Right lobe of liver (tissue), 6 donors: Measurements from ENCODE around the gene SLC35E2B. TPM values are rescaled to one million over a fixed set of nuclear protein-coding genes. Genes with fewer than 3 reads are reported as not detected.

Experiments
- ATAC-seq, 4 donors: fragments of 200-7000 bp; cut with Tn5 transposase; one replicate each; pipeline ENCODE4 v1.9.1; 2020; ENCODE audit warnings: mild to moderate bottlenecking in 4 of 4, moderate library complexity in 4 of 4
- DNase-seq, 3 donors: peaks; one replicate each; pipeline ENCODE4 v3.0.0-alpha.2; 2020
- H3K27ac ChIP-seq, 3 donors: fragments of 200-600 bp; one replicate each; pipeline ENCODE4 v1.8.0; 2022
- H3K27me3 ChIP-seq, 2 donors: fragments of 200-600 bp; one replicate each; pipeline ENCODE4 v1.8.0; 2022
- H3K36me3 ChIP-seq, 4 donors: fragments of 200-600 bp; sonication (generic) in 1 of 4; one replicate each; pipeline versions ENCODE4 v1.5.1 to v1.8.0; 2017 to 2022; ENCODE audit warnings: control low read depth in 1 of 4
- H3K4me1 ChIP-seq, 4 donors: fragments of 200-600 bp; sonication (generic) in 1 of 4; one replicate each; pipeline versions ENCODE4 v1.5.1 to v1.8.0; 2017 to 2022; ENCODE audit warnings: control low read depth in 1 of 4
- H3K4me3 ChIP-seq, 3 donors: fragments of 200-600 bp; one replicate each; pipeline ENCODE4 v1.8.0; 2022
- H3K9me3 ChIP-seq, 4 donors: fragments of 200-600 bp; sonication (generic) in 1 of 4; one replicate each; pipeline versions ENCODE4 v1.5.1 to v1.8.0; 2017 to 2022; ENCODE audit warnings: control low read depth in 1 of 4
- POLR2A ChIP-seq: fragments of 450-650 bp; IDR thresholded peaks from one replicate; pipeline ENCODE4 v1.6.1; 2017; ENCODE audit warnings: antibody characterized with exemption, mild to moderate bottlenecking
- WGBS: methylation state at CpG from one replicate; pipeline ENCODE4 v1.1.6; 2018; ENCODE audit warnings: low coverage, low lambda C conversion rate; ENCODE audit not compliant: insufficient coverage; ENCODE audit errors: missing lambda C conversion rate; 5-methylcytosine and 5-hydroxymethylcytosine counted together
- intact Hi-C, 2 donors: fragments of 100-400 bp; cut with DNase I; formaldehyde crosslinking; loops; one replicate each; pipeline versions ENCODE4 v1.11.2 to v1.14.1; 2022
- total RNA-seq, 6 experiments: library from RNA; depleted of rRNA in 2 of 6; stranded (reverse); fragments of >200 nt in 2 of 6; fragmentation: NEBNext Ultra II Directional in 3 of 6; extraction: Animal tissue kit (Norgen Biotek cat#: 25700) in 3 of 6; gene quantifications; one replicate each; pipeline versions ENCODE4 v1.1.0 to v1.2.4, GENCODE V29; 2016 to 2023
- TF ChIP-seq, protein P1 (sequence below), 4 donors: fragments of 200-600 bp in 3 of 4; fragments of 450-650 bp in 1 of 4; IDR thresholded peaks; one replicate each; pipeline versions ENCODE4 v1.5.1 to v1.8.0; 2016 to 2022; ENCODE audit warnings: antibody characterized with exemption in 4 of 4, mild to moderate bottlenecking in 2 of 4
- donor health status: DM: no; HTN: yes; CAD: no.
- donor health status: DM: no; HTN: no; CAD: no.
- donor health status: DM: no; HTN: no; CAD: no.
- donor health status: DM: no; HTN: yes; CAD: no.
- donor health status: DM: no; HTN: yes; CAD: no.

The SLC35E2B gene
- total RNA-seq, 6 experiments from 2014 or later, result 13.4 to 19.9 (median 17.0) TPM

DNA sequence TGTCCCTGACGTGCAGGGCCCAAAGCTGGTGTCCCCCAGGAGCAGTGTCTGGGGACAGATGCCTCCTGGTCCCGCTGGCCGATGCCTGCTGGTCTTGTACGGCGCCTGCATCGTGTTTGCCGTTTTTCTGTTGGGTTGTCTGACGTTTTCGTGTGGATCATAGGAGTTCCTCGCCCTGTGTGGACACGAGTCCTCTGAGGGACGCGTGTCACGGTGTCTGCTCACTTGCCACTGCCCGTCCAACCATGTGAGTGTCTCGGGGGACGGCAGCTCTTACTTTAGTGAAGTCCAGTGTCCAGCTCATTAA lies 69.9 kb downstream of the SLC35E2B start:
- Histone ChIP-seq H3K4me3 (no peak overlapping the region), H3K9me3 (no peaks in the 10 kb centered on the region), H3K27me3 (no peaks in the 10 kb centered on the region), H3K27ac (no peak overlapping the region), H3K36me3 (peaks cover 0 to 4% (median 0%) of the 10 kb centered on the region in 4 donors), H3K4me1 (no peaks in the 10 kb centered on the region)
- DNase-seq (peak in 1 of 3 donors; percentile 47), ATAC-seq (no peak)
- WGBS, result 91% methylated on average over 10 of the region's 17 CpGs
- intact Hi-C loops, result loop anchor here in 1 of 2 donors (10.0 kb wide), 1 partner anchor 52 kb away; no protein-coding TSS in a partner anchor
- TF ChIP-seq, protein P1, sequence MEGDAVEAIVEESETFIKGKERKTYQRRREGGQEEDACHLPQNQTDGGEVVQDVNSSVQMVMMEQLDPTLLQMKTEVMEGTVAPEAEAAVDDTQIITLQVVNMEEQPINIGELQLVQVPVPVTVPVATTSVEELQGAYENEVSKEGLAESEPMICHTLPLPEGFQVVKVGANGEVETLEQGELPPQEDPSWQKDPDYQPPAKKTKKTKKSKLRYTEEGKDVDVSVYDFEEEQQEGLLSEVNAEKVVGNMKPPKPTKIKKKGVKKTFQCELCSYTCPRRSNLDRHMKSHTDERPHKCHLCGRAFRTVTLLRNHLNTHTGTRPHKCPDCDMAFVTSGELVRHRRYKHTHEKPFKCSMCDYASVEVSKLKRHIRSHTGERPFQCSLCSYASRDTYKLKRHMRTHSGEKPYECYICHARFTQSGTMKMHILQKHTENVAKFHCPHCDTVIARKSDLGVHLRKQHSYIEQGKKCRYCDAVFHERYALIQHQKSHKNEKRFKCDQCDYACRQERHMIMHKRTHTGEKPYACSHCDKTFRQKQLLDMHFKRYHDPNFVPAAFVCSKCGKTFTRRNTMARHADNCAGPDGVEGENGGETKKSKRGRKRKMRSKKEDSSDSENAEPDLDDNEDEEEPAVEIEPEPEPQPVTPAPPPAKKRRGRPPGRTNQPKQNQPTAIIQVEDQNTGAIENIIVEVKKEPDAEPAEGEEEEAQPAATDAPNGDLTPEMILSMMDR (IDR thresholded peaks at IDR 0.05), result no peak
- no peak for TF ChIP-seq POLR2A

DNA sequence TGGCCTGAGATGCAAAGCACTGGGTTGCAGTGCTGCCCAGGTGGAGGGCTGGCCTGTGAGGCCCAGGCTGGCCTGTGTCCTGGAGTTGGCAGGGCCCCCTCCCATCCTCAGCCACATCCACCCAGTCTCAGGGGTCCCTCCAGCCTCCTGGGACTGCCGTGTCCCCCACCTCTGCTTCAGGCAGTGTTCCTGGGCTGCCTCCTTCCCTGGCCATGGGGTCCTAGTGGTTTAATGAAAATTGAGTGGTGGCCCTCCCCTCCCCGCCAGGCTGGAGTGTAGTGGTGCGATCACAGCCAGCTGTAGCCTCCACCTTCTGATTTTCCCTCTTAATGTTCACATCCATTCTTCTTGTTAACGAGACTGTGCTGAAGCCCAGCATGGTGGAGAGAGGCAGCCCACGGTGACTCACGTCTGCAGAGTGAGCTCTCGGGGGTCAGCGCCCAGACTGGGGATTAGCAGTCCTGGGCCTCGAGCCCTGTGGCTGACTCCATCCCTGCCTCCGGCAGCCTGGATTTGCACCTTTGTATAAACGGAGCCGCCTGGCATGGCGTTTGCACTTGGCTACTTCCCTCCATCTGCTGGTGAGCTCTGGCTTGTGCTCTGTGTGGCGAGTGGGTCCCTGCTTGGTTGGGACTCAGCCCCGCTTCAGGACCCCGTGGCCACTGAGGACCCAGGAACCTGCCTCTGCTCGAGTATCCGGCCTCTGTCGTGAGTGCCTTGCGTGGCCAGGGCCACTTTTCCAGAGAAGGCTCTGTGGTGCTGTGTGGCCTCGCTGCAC lies 70.4 kb downstream of the SLC35E2B start:
- intact Hi-C loops, result loop anchor here in 1 of 2 donors (10.0 kb wide), 1 partner anchor 53 kb away; no protein-coding TSS in a partner anchor
- peaks cover 0 to 4% (median 0%) of the 10 kb centered on the region in 4 donors for H3K36me3 ChIP-seq
- H3K4me3 ChIP-seq, result no peak overlapping the region
- DNase-seq (peak in 1 of 3 donors; percentile 45), ATAC-seq (no peak)
- H3K27ac ChIP-seq, result no peak overlapping the region
- no CpG with 5 or more reads among the region's 21 CpGs for WGBS
- no peaks in the 10 kb centered on the region for H3K27me3 ChIP-seq
- no peaks in the 10 kb centered on the region for H3K9me3 ChIP-seq
- TF ChIP-seq, protein P1 (IDR thresholded peaks at IDR 0.05), result no peak
- no peak for TF ChIP-seq POLR2A
- peaks cover 0 to 3% (median under 1%) of the 10 kb centered on the region in 4 donors for H3K4me1 ChIP-seq

DNA sequence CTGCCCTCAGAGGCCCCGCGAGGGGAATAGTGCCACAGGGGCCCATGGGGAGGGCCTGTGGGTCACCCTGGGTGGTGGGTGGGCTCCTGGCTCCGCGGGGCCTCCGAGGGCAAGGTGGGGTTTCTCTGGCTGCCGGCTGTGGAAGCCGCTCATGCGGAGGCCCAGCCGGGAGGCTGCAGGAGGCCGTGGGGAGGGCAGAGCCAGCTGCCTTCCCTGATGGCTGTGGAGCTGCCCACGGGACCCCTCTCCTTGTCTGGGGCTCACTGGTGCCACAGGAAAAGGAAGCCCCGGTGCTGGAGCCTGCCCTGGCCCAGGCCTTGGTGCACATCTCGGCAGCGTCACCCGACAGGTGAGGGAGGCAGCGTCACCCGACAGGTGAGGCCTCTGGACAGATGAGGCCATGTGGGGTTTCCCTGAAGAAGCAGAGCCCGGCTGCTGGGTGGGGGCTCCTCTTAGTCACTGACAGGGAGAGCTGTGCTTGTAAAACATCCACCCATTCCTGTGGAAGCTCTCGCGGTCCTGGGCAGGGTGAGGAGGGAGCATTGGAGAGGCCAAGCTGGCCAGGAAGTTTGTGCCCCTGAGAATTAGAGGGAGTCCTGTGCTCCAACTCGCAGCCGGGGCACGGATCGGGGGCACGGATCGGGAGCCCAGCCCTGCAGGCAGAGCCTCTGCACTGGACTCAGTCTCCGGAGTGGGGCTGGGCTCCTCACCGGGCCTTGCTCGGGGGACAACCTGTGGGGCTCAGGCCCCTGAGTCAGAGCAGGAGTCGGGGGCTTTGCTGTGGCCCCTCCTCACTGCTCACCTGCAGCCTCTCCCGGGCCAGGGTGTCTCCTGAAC lies 71.2 kb downstream of the SLC35E2B start:
- Histone ChIP-seq H3K4me1 (peaks cover 0 to 12% (median 5%) of the 10 kb centered on the region in 4 donors), H3K4me3 (no peak overlapping the region), H3K27ac (no peak overlapping the region), H3K9me3 (no peaks in the 10 kb centered on the region), H3K36me3 (peaks cover 0 to 4% (median 0%) of the 10 kb centered on the region in 4 donors), H3K27me3 (no peaks in the 10 kb centered on the region)
- no peak for ATAC-seq
- no CpG with 5 or more reads among the region's 31 CpGs for WGBS
- peak in 1 of 3 donors; percentile 47 for DNase-seq
- TF ChIP-seq, protein P1 (IDR thresholded peaks at IDR 0.05), result no peak
- no peak for TF ChIP-seq POLR2A
- intact Hi-C loops, result loop anchor here in 1 of 2 donors (10.0 kb wide), 1 partner anchor 53 kb away; no protein-coding TSS in a partner anchor

DNA sequence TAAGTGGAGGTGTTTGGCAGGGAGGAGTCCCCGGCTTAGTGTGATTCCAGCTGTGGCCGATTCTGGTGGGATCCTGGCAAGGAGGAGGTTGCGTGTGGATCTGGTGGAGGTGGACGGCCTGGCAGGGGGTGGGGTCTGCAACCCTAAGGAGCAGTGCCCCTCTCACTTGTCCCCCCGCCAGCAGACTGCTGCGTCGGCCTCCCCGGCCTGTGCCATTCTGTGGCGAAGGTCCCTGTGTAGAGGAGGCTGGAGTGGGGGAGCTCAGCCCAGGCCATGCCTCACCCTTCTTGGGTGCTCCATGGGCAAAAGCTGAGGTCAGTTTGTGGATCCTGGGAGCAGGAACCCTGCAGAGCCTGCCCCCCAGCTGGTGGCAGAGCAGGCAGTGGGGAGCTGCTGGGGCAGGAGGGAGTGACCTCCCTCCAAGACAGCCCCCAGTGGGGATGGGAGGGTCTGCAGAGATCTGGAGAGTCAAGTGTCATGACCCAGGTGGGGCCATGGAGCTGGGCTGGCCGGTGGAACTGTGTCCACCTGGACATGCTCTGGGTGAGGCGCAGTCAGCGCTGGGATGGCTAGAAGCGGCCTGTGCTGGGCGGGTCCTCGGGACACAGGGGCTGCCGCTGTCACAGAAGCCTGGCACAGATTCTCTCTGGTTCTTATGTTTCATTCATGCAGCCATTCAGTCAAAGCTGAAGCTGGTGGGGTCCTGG lies 72.0 kb downstream of the SLC35E2B start:
- no peak for ATAC-seq
- no peak for TF ChIP-seq POLR2A
- TF ChIP-seq, protein P1 (IDR thresholded peaks at IDR 0.05), result peak in 1 of 4 donors; percentile 1
- Histone ChIP-seq H3K27ac (no peak overlapping the region), H3K27me3 (no peaks in the 10 kb centered on the region), H3K9me3 (no peaks in the 10 kb centered on the region), H3K4me3 (no peak overlapping the region), H3K36me3 (peaks cover 0 to 4% (median 0%) of the 10 kb centered on the region in 4 donors), H3K4me1 (peaks cover 0 to 13% (median 5%) of the 10 kb centered on the region in 4 donors)
- peak in 1 of 3 donors; percentile 46 for DNase-seq
- intact Hi-C loops, result loop anchor here in 1 of 2 donors (10.0 kb wide), 1 partner anchor 54 kb away; no protein-coding TSS in a partner anchor
- WGBS, result 56% methylated on average over 3 of the region's 16 CpGs
